ENCODE data around the gene GLRX. TPM values are rescaled to one million over a fixed set of nuclear protein-coding genes. Genes with fewer than 3 reads are reported as not detected.

The GLRX gene
- polyA plus RNA-seq, 1 of the 3 experiments (the other 2 are of a cell fraction): 40.0 TPM

- Histone ChIP-seq H2AFZ (ENCODE audit: low read depth) (peak overlapping the region; percentile 100), H3K36me3 (replicated peaks in 1 of 2; ENCODE audit: control insufficient read depth in 1 of 2, insufficient read depth in 2 of 2, low read length in 1 of 2) (peaks cover 0 to 2% of the 10 kb centered on the region in 2 experiments), H3K79me2 (ENCODE audit: insufficient read depth) (peaks cover 14% of the 10 kb centered on the region; the same call in 1 of the 2 replicates), H3K4me1 (ENCODE audit: control insufficient read depth in 1 of 2, insufficient read depth in 2 of 2, low read depth in 1 of 2, low read length in 1 of 2) (peaks cover 9 to 22% of the 10 kb centered on the region in 2 experiments), H3F3A (replicated peaks; ENCODE audit: insufficient read depth) (peaks cover 18% of the 10 kb centered on the region), H3K9me2 (no peaks in the 10 kb centered on the region), H3K9me3 (no peaks in the 10 kb centered on the region), H3K27me3 (ENCODE audit: insufficient read depth) (no peaks in the 10 kb centered on the region), H4K20me1 (ENCODE audit: insufficient read depth) (no peaks in the 10 kb centered on the region), H3K9ac (peak overlapping the region; percentile 71), H3K4me2 (peak overlapping the region; percentile 87), H3K4me3 (ENCODE audit: low read depth in 2 of 2, low read length in 1 of 2) (peak overlapping the region; percentile 72 to 90), H3K27ac (ENCODE audit: low read depth in 2 of 2, low read length in 1 of 2) (peak overlapping the region; percentile 74 to 85)
- ChIA-PET CTCF (interaction anchor here (0.6 to 4.5 kb wide), 6 partner anchors 26 to 352 kb away, joined by 3 to 28 read pairs (median 8); partner anchors contain the start of gene RHOBTB3), POLR2A (interaction anchor here (2.0 kb wide), 1 partner anchor 90 kb away, joined by 4 read pairs; the partner anchor contains the start of gene RHOBTB3)
- TF ChIP-seq CHD2 (IDR thresholded peaks at IDR 0.05; ENCODE audit: low read length, partially characterized antibody) (peak; percentile 35), EP300 (IDR thresholded peaks at IDR 0.05; ENCODE audit: borderline replicate concordance in 1 of 2, low read depth in 1 of 2, low read length in 1 of 2) (peak in 1 of 2 experiments; percentile 76; a peak in 1 of 4 replicates), MAX (IDR thresholded peaks at IDR 0.05; ENCODE audit: low read depth) (no peak), GATA2 (CRISPR knock-in tag; IDR thresholded peaks at IDR 0.05) (peak; percentile 85), MXI1 (IDR thresholded peaks at IDR 0.05; ENCODE audit: low read depth, low read length) (0 out of 2 replicates have a peak, but pooled peaks have one; percentile 16), RFX5 (IDR thresholded peaks at IDR 0.05; ENCODE audit: low read length) (no peak), RCOR1 (IDR thresholded peaks at IDR 0.05; ENCODE audit: low read length) (peak; percentile 92; the same call in 1 of the 2 replicates), JUND (IDR thresholded peaks at IDR 0.05) (no peak), TEAD4 (IDR thresholded peaks at IDR 0.05; ENCODE audit: borderline replicate concordance, insufficient read depth) (no peak)
- 71% methylated on average over 9 of the region's 9 CpGs for WGBS (ENCODE audit: low lambda C conversion rate)
- peak; percentile 68 for DNase-seq
Observed at GRCh38 chr5:95821110-95822021, 1.2 kb downstream of the GLRX start.

GRCh38 chr5:95818181-95819147 lies 4.1 kb downstream of the GLRX start:
- Histone ChIP-seq H3K4me2 (no peak overlapping the region), H3K27ac (ENCODE audit: low read depth in 2 of 2, low read length in 1 of 2) (no peak overlapping the region), H3K9me2 (no peaks in the 10 kb centered on the region), H3K9ac (no peak overlapping the region), H3K36me3 (replicated peaks in 1 of 2; ENCODE audit: control insufficient read depth in 1 of 2, insufficient read depth in 2 of 2, low read length in 1 of 2) (peaks cover 2 to 3% of the 10 kb centered on the region in 2 experiments), H3K79me2 (ENCODE audit: insufficient read depth) (peaks cover 14% of the 10 kb centered on the region; the same call in 1 of the 2 replicates), H2AFZ (ENCODE audit: low read depth) (no peak overlapping the region), H3K4me3 (ENCODE audit: low read depth in 2 of 2, low read length in 1 of 2) (no peak overlapping the region), H4K20me1 (ENCODE audit: insufficient read depth) (no peaks in the 10 kb centered on the region), H3K27me3 (ENCODE audit: insufficient read depth) (no peaks in the 10 kb centered on the region), H3K4me1 (ENCODE audit: control insufficient read depth in 1 of 2, insufficient read depth in 2 of 2, low read depth in 1 of 2, low read length in 1 of 2) (peaks cover 9 to 11% of the 10 kb centered on the region in 2 experiments; a peak in 3 of 4 replicates), H3F3A (replicated peaks; ENCODE audit: insufficient read depth) (peaks cover 10% of the 10 kb centered on the region), H3K9me3 (no peaks in the 10 kb centered on the region)
- WGBS (ENCODE audit: low lambda C conversion rate): 88% methylated on average over 14 of the region's 14 CpGs
- POLR2A ChIA-PET: interaction anchor here (0.5 to 0.7 kb wide), 2 partner anchors 12 to 31 kb away, joined by 4 to 5 read pairs; no protein-coding TSS in a partner anchor
- DNase-seq: no peak
- CTCF ChIA-PET: interaction anchor here (1.0 to 4.5 kb wide), 4 partner anchors 28 to 175 kb away, joined by 3 to 28 read pairs (median 4); no protein-coding TSS in a partner anchor
- TF ChIP-seq EP300 (IDR thresholded peaks at IDR 0.05; ENCODE audit: borderline replicate concordance in 1 of 2, low read depth in 1 of 2, low read length in 1 of 2): no peak
- no peak for TF ChIP-seq NRF1 (IDR thresholded peaks at IDR 0.05; ENCODE audit: low read depth, low read length)
- no peak for TF ChIP-seq PBX3 (IDR thresholded peaks at IDR 0.05)
- TF ChIP-seq FOXJ3 (CRISPR knock-in tag; IDR thresholded peaks at IDR 0.05): no peak
- no peak for TF ChIP-seq SIN3A (IDR thresholded peaks at IDR 0.05; ENCODE audit: borderline replicate concordance, low read depth, low read length)
- no peak for TF ChIP-seq MXI1 (IDR thresholded peaks at IDR 0.05; ENCODE audit: low read depth, low read length)
- TF ChIP-seq TCF12 (IDR thresholded peaks at IDR 0.05): no peak
- no peak for TF ChIP-seq YY1 (IDR thresholded peaks at IDR 0.05; ENCODE audit: low read depth)
- TF ChIP-seq EZH2phosphoT487 (IDR thresholded peaks at IDR 0.05; ENCODE audit: borderline replicate concordance, low read depth): no peak
- TF ChIP-seq POLR2AphosphoS5 (IDR thresholded peaks at IDR 0.05; ENCODE audit: low read depth, low read length): no peak
- no peak for TF ChIP-seq TEAD4 (IDR thresholded peaks at IDR 0.05; ENCODE audit: borderline replicate concordance, insufficient read depth)
- no peak for TF ChIP-seq RAD21 (IDR thresholded peaks at IDR 0.05; ENCODE audit: low read length)
- no peak for TF ChIP-seq USF1 (IDR thresholded peaks at IDR 0.05; ENCODE audit: borderline replicate concordance, low read depth)

Data from SK-N-SH (cell line).